PC-3 (cell line): Measurements from ENCODE around the gene ZNF710. TPM values are rescaled to one million over a fixed set of nuclear protein-coding genes. Genes with fewer than 3 reads are reported as not detected.

Experiments used
- ATAC-seq: fragments of 200-7000 bp; cut with Tn5 transposase; 2 replicates; pipeline ENCODE4 v1.9.1; 2020; ENCODE audit warnings: mild to moderate bottlenecking, moderate library complexity
- BruUV-seq: library from RNA; stranded (reverse); fragments of 400-500 nt; replicated peaks from 2 replicates; lab custom pipeline; 2021; lab: Mats Ljungman, UMichigan
- CTCF ChIA-PET: fragments of 300-600 bp; sonication (Branson Sonifier 250); formaldehyde crosslinking; loops from one replicate; lab custom pipeline; 2022; ENCODE audit warnings: antibody characterized with exemption; lab: Charles Lee
- POLR2A ChIA-PET: fragments of 300-600 bp; sonication (Branson Sonifier 250); formaldehyde crosslinking; loops from one replicate; lab custom pipeline; 2022; ENCODE audit warnings: antibody characterized with exemption; ENCODE audit not compliant: unreplicated experiment; lab: Charles Lee
- DNase-seq: peaks from one replicate; pipeline ENCODE4 v3.0.0-alpha.2; 2015
- H2AFZ ChIP-seq: fragments of 300-600 bp; sonication (generic); 2 replicates; pipeline ENCODE4 v1.6.0; 2016; ENCODE audit warnings: antibody characterized with exemption, low read length
- H3F3A ChIP-seq: fragments of 300-600 bp; sonication (generic); one replicate; pipeline ENCODE4 v1.6.0; 2017; ENCODE audit warnings: antibody characterized with exemption, low read length, control low read depth, mild to moderate bottlenecking; ENCODE audit not compliant: unreplicated experiment
- H3K27ac ChIP-seq: fragments of 300-600 bp; sonication (generic); 2 replicates; pipeline ENCODE4 v1.5.1; 2016; ENCODE audit warnings: mild to moderate bottlenecking, low read length
- H3K27me3 ChIP-seq: fragments of 300-600 bp; sonication (generic); 2 replicates; pipeline ENCODE4 v1.6.1; 2016; ENCODE audit warnings: low read length, mixed read lengths
- H3K36me3 ChIP-seq: fragments of 300-600 bp; sonication (generic); 2 replicates; pipeline ENCODE4 v1.6.1; 2016; ENCODE audit warnings: low read depth, mixed run types, low read length, mixed read lengths
- H3K4me1 ChIP-seq: fragments of 300-600 bp; sonication (generic); 2 replicates; pipeline ENCODE4 v1.5.1; 2016; ENCODE audit warnings: low read length; ENCODE audit not compliant: insufficient read depth
- H3K4me2 ChIP-seq: fragments of 300-600 bp; sonication (generic); 2 replicates; pipeline ENCODE4 v1.6.0; 2016; ENCODE audit warnings: low read length
- H3K4me3 ChIP-seq: fragments of 300-600 bp; sonication (generic); 2 replicates; pipeline ENCODE4 v1.5.1; 2016; ENCODE audit warnings: mild to moderate bottlenecking, low read length, mixed read lengths
- H3K79me2 ChIP-seq: fragments of 300-600 bp; sonication (generic); 2 replicates; pipeline ENCODE4 v1.6.1; 2017; ENCODE audit warnings: low read length, mixed read lengths
- H3K9ac ChIP-seq: fragments of 300-600 bp; sonication (generic); 2 replicates; pipeline ENCODE4 v1.6.0; 2016; ENCODE audit warnings: mild to moderate bottlenecking, low read length
- H3K9me2 ChIP-seq: fragments of 300-600 bp; sonication (generic); replicated peaks from 2 replicates; pipeline ENCODE4 v1.6.1; 2016; ENCODE audit warnings: mixed run types, low read length, mixed read lengths
- H3K9me3 ChIP-seq: fragments of 300-600 bp; sonication (generic); 2 replicates; pipeline ENCODE4 v1.6.1; 2016; ENCODE audit warnings: low read length, mixed read lengths
- H4K20me1 ChIP-seq: fragments of 300-600 bp; sonication (generic); 2 replicates; pipeline ENCODE4 v1.6.1; 2016; ENCODE audit warnings: low read length, mixed read lengths
- CTCF ChIP-seq: fragments of 300-600 bp; sonication (generic); conservative IDR thresholded peaks from 2 replicates; pipeline ENCODE4 v1.5.1; 2017; ENCODE audit warnings: antibody characterized with exemption, low read depth, mild to moderate bottlenecking, low read length
- EZH2 ChIP-seq: fragments of 300-600 bp; sonication (generic); IDR thresholded peaks from one replicate; pipeline ENCODE4 v1.6.1; 2017; ENCODE audit warnings: antibody characterized with exemption, mild to moderate bottlenecking, low read length; ENCODE audit not compliant: unreplicated experiment
- EZH2phosphoT487 ChIP-seq: fragments of 300-600 bp; sonication (generic); IDR thresholded peaks from 2 replicates; pipeline ENCODE4 v1.6.1; 2018; ENCODE audit warnings: mild to moderate bottlenecking, antibody characterized with exemption, low read length, borderline replicate concordance
- intact Hi-C: fragments of 100-400 bp; cut with micrococcal nuclease; formaldehyde crosslinking; loops from 2 replicates; pipeline ENCODE4 v1.9.0; 2023
- total RNA-seq: library from RNA; depleted of rRNA; stranded (reverse); fragments of >200 nt; gene quantifications from 2 replicates; pipeline ENCODE4 v1.2.3, GENCODE V29; 2014

The ZNF710 gene
- total RNA-seq, 1 experiment from 2014 or later, result 12.9 TPM

GRCh38 chr15:89958107-89958805 is 42.9 kb upstream of the ZNF710 start:
- ChIA-PET POLR2A (no interaction called here), CTCF (no interaction called here)
- TF ChIP-seq CTCF (no peak), EZH2 (no peak), EZH2phosphoT487 (no peak)
- H4K20me1 ChIP-seq, result no peaks in the 10 kb centered on the region
- intact Hi-C loops, result no loop called here
- H3K4me2 ChIP-seq, result no peak overlapping the region
- H3K9ac ChIP-seq, result no peak overlapping the region
- H3K36me3 ChIP-seq, result no peaks in the 10 kb centered on the region
- no peaks in the 10 kb centered on the region for H3K9me3 ChIP-seq
- H3K4me1 ChIP-seq, result no peaks in the 10 kb centered on the region
- no peaks in the 10 kb centered on the region for H3K27me3 ChIP-seq
- H2AFZ ChIP-seq, result no peak overlapping the region
- no peaks in the 10 kb centered on the region for H3F3A ChIP-seq
- no peaks in the 10 kb centered on the region for H3K79me2 ChIP-seq
- no peak overlapping the region for H3K4me3 ChIP-seq
- no peak for DNase-seq
- no peak for ATAC-seq
- no peaks in the 10 kb centered on the region for H3K9me2 ChIP-seq
- H3K27ac ChIP-seq, result no peak overlapping the region
- no TSS peak for BruUV-seq

- Histone ChIP-seq H3K79me2 (no peaks in the 10 kb centered on the region), H3K9me3 (no peaks in the 10 kb centered on the region), H3F3A (no peaks in the 10 kb centered on the region), H3K27ac (no peak overlapping the region), H3K36me3 (no peaks in the 10 kb centered on the region), H3K4me1 (no peaks in the 10 kb centered on the region), H2AFZ (no peak overlapping the region), H3K9ac (no peak overlapping the region), H4K20me1 (no peaks in the 10 kb centered on the region), H3K4me3 (no peak overlapping the region), H3K27me3 (no peaks in the 10 kb centered on the region), H3K4me2 (no peak overlapping the region), H3K9me2 (no peaks in the 10 kb centered on the region)
- intact Hi-C loops, result no loop called here
- no TSS peak for BruUV-seq
- DNase-seq, result no peak
- CTCF ChIA-PET, result interaction anchor here (0.7 kb wide), 1 partner anchor 565 kb away, joined by 3 read pairs; no protein-coding TSS in a partner anchor
- no peak for TF ChIP-seq EZH2phosphoT487
- TF ChIP-seq EZH2, result no peak
- no peak for TF ChIP-seq CTCF
- POLR2A ChIA-PET, result no interaction called here
- ATAC-seq, result no peak
Measured at GRCh38 chr15:89963301-89964231, 37.6 kb upstream of the ZNF710 start.
